Measurements from ENCODE around the gene TSPAN14. TPM values are rescaled to one million over a fixed set of nuclear protein-coding genes. Genes with fewer than 3 reads are reported as not detected.

TSPAN14 gene
- total RNA-seq, 1 donor from 2014 or later: 38.7 TPM

- ATAC-seq (no peak), DNase-seq (ENCODE audit: missing footprints) (no peak)
- intact Hi-C loops (cut with DNase I): loop anchor here (5.0 kb wide), 1 partner anchor 476 kb away; no protein-coding TSS in a partner anchor
Measured at GRCh38 chr10:80451132-80451531, 3.0 kb upstream of the TSPAN14 start.

GRCh38 chr10:80452069-80452468 is 2.0 kb upstream of the TSPAN14 start:
- intact Hi-C loops (cut with DNase I): loop anchor here (5.0 kb wide), 1 partner anchor 475 kb away; no protein-coding TSS in a partner anchor
- ATAC-seq (no peak), DNase-seq (ENCODE audit: missing footprints) (no peak)

GRCh38 chr10:80452640-80453039 is 1.5 kb upstream of the TSPAN14 start:
- DNase-seq (ENCODE audit: missing footprints) (no peak), ATAC-seq (no peak)
- intact Hi-C loops (cut with DNase I): loop anchor here (5.0 kb wide), 1 partner anchor 475 kb away; no protein-coding TSS in a partner anchor

- intact Hi-C loops (cut with DNase I): loop anchor here (5.0 kb wide), 1 partner anchor 474 kb away; no protein-coding TSS in a partner anchor
- ATAC-seq: no peak
- DNase-seq (ENCODE audit: missing footprints): no peak
Measured at GRCh38 chr10:80453056-80453841, 861 bp upstream of the TSPAN14 start.

GRCh38 chr10:80454513-80455460 is 677 bp downstream of the TSPAN14 start:
- intact Hi-C loops (cut with DNase I): loop anchor here (2.0 to 5.0 kb wide), 2 partner anchors 44 to 473 kb away; no protein-coding TSS in a partner anchor
- DNase-seq (ENCODE audit: missing footprints) (peak; percentile 87), ATAC-seq (peak; percentile 27)

- ATAC-seq: no peak
- intact Hi-C loops (cut with DNase I): loop anchor here (2.0 kb wide), 1 partner anchor 43 kb away; no protein-coding TSS in a partner anchor
- DNase-seq (ENCODE audit: missing footprints): no peak
Measured at GRCh38 chr10:80455461-80456349, 1.6 kb downstream of the TSPAN14 start.

GRCh38 chr10:80457554-80458262 is 3.6 kb downstream of the TSPAN14 start:
- DNase-seq (ENCODE audit: missing footprints) (no peak), ATAC-seq (no peak)
- intact Hi-C loops (cut with DNase I): no loop called here

GRCh38 chr10:80458263-80458625 is 4.1 kb downstream of the TSPAN14 start:
- no peak for ATAC-seq
- intact Hi-C loops (cut with DNase I): no loop called here
- DNase-seq (ENCODE audit: missing footprints): no peak

GRCh38 chr10:80458638-80459037 is 4.5 kb downstream of the TSPAN14 start:
- intact Hi-C loops (cut with DNase I): no loop called here
- DNase-seq (ENCODE audit: missing footprints): no peak
- ATAC-seq: no peak

- peak; percentile 86 for DNase-seq (ENCODE audit: missing footprints)
- ATAC-seq: peak; percentile 35
- intact Hi-C loops (cut with DNase I): no loop called here
Measured at GRCh38 chr10:80459047-80459865, 5.1 kb downstream of the TSPAN14 start.

GRCh38 chr10:80460399-80461207 is 6.5 kb downstream of the TSPAN14 start:
- ATAC-seq: peak; percentile 21
- intact Hi-C loops (cut with DNase I): no loop called here
- no peak for DNase-seq (ENCODE audit: missing footprints)

GRCh38 chr10:80461208-80462183 is 7.4 kb downstream of the TSPAN14 start:
- ATAC-seq: no peak
- intact Hi-C loops (cut with DNase I): no loop called here
- DNase-seq (ENCODE audit: missing footprints): no peak

- intact Hi-C loops (cut with DNase I): no loop called here
- ATAC-seq (peak; percentile 27), DNase-seq (ENCODE audit: missing footprints) (no peak)
Measured at GRCh38 chr10:80462299-80462980, 8.3 kb downstream of the TSPAN14 start.

- DNase-seq (ENCODE audit: missing footprints) (no peak), ATAC-seq (no peak)
- intact Hi-C loops (cut with DNase I): no loop called here
Measured at GRCh38 chr10:80462981-80463741, 9.1 kb downstream of the TSPAN14 start.
